ENCODE data around the gene ANKRD39.
A peak's percentile ranks its signal among the peaks of the same experiment; 100 is the strongest.

Gene ANKRD39

GRCh38 chr2:96837575-96837974, 20.2 kb downstream of the ANKRD39 start:
- Mint-ChIP-seq H3K4me1 (peaks cover 26% of the 10 kb centered on the region), H3K4me3 (no peak overlapping the region), H3K9me3 (no peaks in the 10 kb centered on the region), H3K36me3 (peaks cover 59% of the 10 kb centered on the region), H3K27ac (no peak overlapping the region)
- DNase-seq (ENCODE audit: low spot score in 2 of 2) (no peak), ATAC-seq (no peak)

- Mint-ChIP-seq H3K36me3 (peaks cover 72% of the 10 kb centered on the region), H3K9me3 (no peaks in the 10 kb centered on the region), H3K4me3 (no peak overlapping the region), H3K4me1 (peaks cover 19% of the 10 kb centered on the region), H3K27ac (peak overlapping the region; percentile 40)
- DNase-seq (ENCODE audit: low spot score in 2 of 2) (no peak), ATAC-seq (no peak)
Observed at GRCh38 chr2:96835830-96836229, 22.0 kb downstream of the ANKRD39 start.

GRCh38 chr2:96832754-96833507, 24.9 kb downstream of the ANKRD39 start:
- peaks cover 88% of the 10 kb centered on the region for H3K36me3 Mint-ChIP-seq
- no peak overlapping the region for H3K4me3 Mint-ChIP-seq
- H3K9me3 Mint-ChIP-seq, result no peaks in the 10 kb centered on the region
- no peak for ATAC-seq
- H3K27ac Mint-ChIP-seq, result peak overlapping the region; percentile 3
- DNase-seq (ENCODE audit: low spot score in 2 of 2), result no peak
- H3K4me1 Mint-ChIP-seq, result no peaks in the 10 kb centered on the region

GRCh38 chr2:96832408-96832753, 25.4 kb downstream of the ANKRD39 start:
- no peak for ATAC-seq
- peak overlapping the region; percentile 52 for H3K27ac Mint-ChIP-seq

GRCh38 chr2:96831679-96832078, 26.1 kb downstream of the ANKRD39 start:
- Mint-ChIP-seq H3K27ac (peak overlapping the region; percentile 52), H3K9me3 (no peaks in the 10 kb centered on the region), H3K36me3 (peaks cover 95% of the 10 kb centered on the region)

More at GRCh38 chr2:96832408-96832753, 25.4 kb downstream of the ANKRD39 start:
- Mint-ChIP-seq H3K36me3 (peaks cover 94% of the 10 kb centered on the region), H3K9me3 (no peaks in the 10 kb centered on the region), H3K4me1 (no peaks in the 10 kb centered on the region), H3K4me3 (no peak overlapping the region)
- no peak for DNase-seq (ENCODE audit: low spot score in 2 of 2)

GRCh38 chr2:96830044-96830562, 27.7 kb downstream of the ANKRD39 start:
- Mint-ChIP-seq H3K4me3 (no peak overlapping the region), H3K4me1 (no peaks in the 10 kb centered on the region), H3K36me3 (peaks cover 93% of the 10 kb centered on the region), H3K27ac (no peak overlapping the region), H3K9me3 (no peaks in the 10 kb centered on the region)
- ATAC-seq, result no peak
- DNase-seq (ENCODE audit: low spot score in 2 of 2), result no peak

More at GRCh38 chr2:96831679-96832078, 26.1 kb downstream of the ANKRD39 start:
- DNase-seq (ENCODE audit: low spot score in 2 of 2) (no peak), ATAC-seq (no peak)
- Mint-ChIP-seq H3K4me3 (no peak overlapping the region), H3K4me1 (no peaks in the 10 kb centered on the region)

GRCh38 chr2:96828874-96829273, 28.9 kb downstream of the ANKRD39 start:
- no peak overlapping the region for H3K4me3 Mint-ChIP-seq
- H3K4me1 Mint-ChIP-seq, result no peaks in the 10 kb centered on the region

GRCh38 chr2:96828436-96828835, 29.4 kb downstream of the ANKRD39 start:
- no peak for DNase-seq (ENCODE audit: low spot score in 2 of 2)
- Mint-ChIP-seq H3K4me1 (no peaks in the 10 kb centered on the region), H3K9me3 (no peaks in the 10 kb centered on the region), H3K4me3 (no peak overlapping the region), H3K36me3 (peaks cover 81% of the 10 kb centered on the region), H3K27ac (peak overlapping the region; percentile 30)
- no peak for ATAC-seq

More at GRCh38 chr2:96828874-96829273, 28.9 kb downstream of the ANKRD39 start:
- Mint-ChIP-seq H3K36me3 (peaks cover 83% of the 10 kb centered on the region), H3K9me3 (no peaks in the 10 kb centered on the region), H3K27ac (peak overlapping the region; percentile 30)
- DNase-seq (ENCODE audit: low spot score in 2 of 2), result no peak
- no peak for ATAC-seq

- Mint-ChIP-seq H3K9me3 (no peaks in the 10 kb centered on the region), H3K4me1 (no peaks in the 10 kb centered on the region), H3K27ac (no peak overlapping the region), H3K4me3 (no peak overlapping the region), H3K36me3 (peaks cover 77% of the 10 kb centered on the region)
- DNase-seq (ENCODE audit: low spot score in 2 of 2), result no peak
- ATAC-seq, result no peak
Observed at GRCh38 chr2:96826546-96827278, 31.1 kb downstream of the ANKRD39 start.

GRCh38 chr2:96825057-96825456, 32.8 kb downstream of the ANKRD39 start:
- H3K27ac Mint-ChIP-seq, result no peak overlapping the region
- no peak overlapping the region for H3K4me3 Mint-ChIP-seq
- peaks cover 15% of the 10 kb centered on the region for H3K4me1 Mint-ChIP-seq
- peaks cover 64% of the 10 kb centered on the region for H3K36me3 Mint-ChIP-seq
- H3K9me3 Mint-ChIP-seq, result no peaks in the 10 kb centered on the region
- no peak for DNase-seq (ENCODE audit: low spot score in 2 of 2)
- no peak for ATAC-seq

- no peak overlapping the region for H3K4me3 Mint-ChIP-seq
- DNase-seq (ENCODE audit: low spot score in 2 of 2) (no peak), ATAC-seq (no peak)
- no peaks in the 10 kb centered on the region for H3K9me3 Mint-ChIP-seq
- peaks cover 23% of the 10 kb centered on the region for H3K4me1 Mint-ChIP-seq
- H3K27ac Mint-ChIP-seq, result peak overlapping the region; percentile 26
- H3K36me3 Mint-ChIP-seq, result peaks cover 64% of the 10 kb centered on the region
Observed at GRCh38 chr2:96824079-96824870, 33.5 kb downstream of the ANKRD39 start.

- no peak overlapping the region for H3K4me3 Mint-ChIP-seq
- no peaks in the 10 kb centered on the region for H3K9me3 Mint-ChIP-seq
- ATAC-seq (no peak), DNase-seq (ENCODE audit: low spot score in 2 of 2) (no peak)
- peaks cover 61% of the 10 kb centered on the region for H3K36me3 Mint-ChIP-seq
- H3K4me1 Mint-ChIP-seq, result peaks cover 34% of the 10 kb centered on the region
- peak overlapping the region; percentile 26 for H3K27ac Mint-ChIP-seq
Observed at GRCh38 chr2:96823198-96823597, 34.6 kb downstream of the ANKRD39 start.

- DNase-seq (ENCODE audit: low spot score in 2 of 2) (no peak), ATAC-seq (no peak)
- peak overlapping the region; percentile 26 for H3K27ac Mint-ChIP-seq
- peaks cover 38% of the 10 kb centered on the region for H3K4me1 Mint-ChIP-seq
- no peaks in the 10 kb centered on the region for H3K9me3 Mint-ChIP-seq
- no peak overlapping the region for H3K4me3 Mint-ChIP-seq
- H3K36me3 Mint-ChIP-seq, result peaks cover 60% of the 10 kb centered on the region
Observed at GRCh38 chr2:96822786-96823185, 35.0 kb downstream of the ANKRD39 start.

- H3K4me1 Mint-ChIP-seq, result peaks cover 44% of the 10 kb centered on the region
Observed at GRCh38 chr2:96821113-96821675, 36.6 kb downstream of the ANKRD39 start.

More at GRCh38 chr2:96821113-96821675, 36.6 kb downstream of the ANKRD39 start:
- Mint-ChIP-seq H3K27ac (peak overlapping the region; percentile 75), H3K4me3 (peak overlapping the region; percentile 74), H3K9me3 (no peaks in the 10 kb centered on the region), H3K36me3 (peaks cover 49% of the 10 kb centered on the region)
- ATAC-seq, result no peak
- DNase-seq (ENCODE audit: low spot score in 2 of 2), result no peak
